GM20000 (cell line): Measurements from ENCODE around the gene MARCO.

Experiments used
- DNase-seq: peaks from one replicate; pipeline ENCODE4 v3.0.0; 2012; ENCODE audit warnings: low spot score
- CTCF ChIP-seq: IDR thresholded peaks from 2 replicates; pipeline ENCODE4 v1.5.1; 2012; ENCODE audit warnings: mild to moderate bottlenecking, control low read depth; ENCODE audit errors: extremely low read depth, missing control alignments

The MARCO gene

GRCh38 chr2:118968961-118969733, 27.2 kb downstream of the MARCO start:
- DNase-seq = no peak
- TF ChIP-seq CTCF = no peak

- no peak for TF ChIP-seq CTCF
- no peak for DNase-seq
Observed at GRCh38 chr2:118969734-118970395, 27.9 kb downstream of the MARCO start.

- DNase-seq = no peak
- TF ChIP-seq CTCF = no peak
Observed at GRCh38 chr2:118970396-118971135, 28.6 kb downstream of the MARCO start.

GRCh38 chr2:118971245-118972122, 29.5 kb downstream of the MARCO start:
- TF ChIP-seq CTCF = no peak

GRCh38 chr2:118973542-118973951, 31.6 kb downstream of the MARCO start:
- TF ChIP-seq CTCF = no peak

More at GRCh38 chr2:118971245-118972122, 29.5 kb downstream of the MARCO start:
- no peak for DNase-seq

GRCh38 chr2:118974103-118974993, 32.4 kb downstream of the MARCO start:
- DNase-seq = no peak
- no peak for TF ChIP-seq CTCF

More at GRCh38 chr2:118973542-118973951, 31.6 kb downstream of the MARCO start:
- DNase-seq = no peak
